HepG2 (cell line): Measurements from ENCODE around the gene CDC37L1. TPM values are rescaled to one million over a fixed set of nuclear protein-coding genes. Genes with fewer than 3 reads are reported as not detected.

Experiments used
- ATAC-seq: fragments of 200-7000 bp; cut with Tn5 transposase; 3 replicates; pipeline ENCODE4 v1.9.1; 2020; ENCODE audit warnings: mild to moderate bottlenecking, moderate library complexity
- BruUV-seq: library from RNA; stranded (reverse); fragments of 400-500 nt; replicated peaks from 2 replicates; lab custom pipeline; 2021; lab: Mats Ljungman, UMichigan
- CTCF ChIA-PET: fragments of 300-600 bp; formaldehyde crosslinking; extraction: SDS; loops from one replicate; lab custom pipeline; 2021; ENCODE audit warnings: low total read pairs, inconsistent platforms, low intra/inter-chr PET ratio; lab: Yijun Ruan, JAX
- POLR2A ChIA-PET: fragments of 350-600 bp; sonication (Branson Sonifier 250); formaldehyde crosslinking; loops from one replicate; lab custom pipeline; 2020; ENCODE audit warnings: antibody characterized with exemption, inconsistent platforms; lab: Yijun Ruan, JAX
- DNase-seq: peaks from one replicate; pipeline ENCODE4 v3.0.0-alpha.2; 2015; ENCODE audit warnings: low spot score
- FAIRE-seq: peaks from 3 replicates; lab custom pipeline; 2011; peaks lifted over from hg19 to GRCh38; lab: Jason Lieb, UNC
- H2AFZ ChIP-seq: one replicate; pipeline ENCODE4 v1.6.1; 2011; ENCODE audit warnings: low read length, inconsistent platforms
- H3K27ac ChIP-seq: fragments of 300-600 bp; 3 replicates; pipeline ENCODE4 v1.8.0; 2011; ENCODE audit warnings: mixed run types, mild to moderate bottlenecking, mixed read lengths, low read length, inconsistent platforms; ENCODE audit not compliant: insufficient read depth; ENCODE audit errors: extremely low read length
- H3K27me3 ChIP-seq, 2 experiments: fragments of 200-600 bp in 1 of 2; 2 replicates in 1 of 2; 3 replicates in 1 of 2; pipeline versions ENCODE4 v1.6.0 to v1.8.0; 2011; ENCODE audit warnings: low read length in 2 of 2, mild to moderate bottlenecking in 2 of 2, moderate library complexity in 2 of 2, inconsistent platforms in 1 of 2; ENCODE audit not compliant: insufficient read depth in 2 of 2, control insufficient read depth in 1 of 2
- H3K36me3 ChIP-seq, 2 experiments: fragments of 200-600 bp in 1 of 2; replicated peaks in 1 of 2; 2 replicates in 1 of 2; 3 replicates in 1 of 2; pipeline versions ENCODE4 v1.5.1 to v1.8.0; 2011; ENCODE audit warnings: low read length in 2 of 2, inconsistent platforms in 1 of 2; ENCODE audit not compliant: insufficient read depth in 2 of 2, control insufficient read depth in 1 of 2
- H3K4me1 ChIP-seq: 2 replicates; pipeline ENCODE4 v1.5.1; 2012; ENCODE audit warnings: low read length, inconsistent platforms; ENCODE audit not compliant: insufficient read depth
- H3K4me2 ChIP-seq: 2 replicates; pipeline ENCODE4 v1.6.0; 2011; ENCODE audit warnings: low read depth, low read length, inconsistent platforms
- H3K4me3 ChIP-seq, 3 experiments: fragments of 200-600 bp in 1 of 3; sonication (generic), shearing (Covaris generic) in 1 of 3; replicated peaks in 1 of 3; 2 replicates each; pipeline ENCODE4 v1.5.1; 2011 to 2016; ENCODE audit warnings: low read length in 3 of 3, inconsistent platforms in 2 of 3, low read depth in 2 of 3, mild to moderate bottlenecking in 2 of 3, control low read depth in 1 of 3, mixed read lengths in 1 of 3; ENCODE audit not compliant: insufficient read depth in 1 of 3
- H3K79me2 ChIP-seq: one replicate; pipeline ENCODE4 v1.6.1; 2011; ENCODE audit warnings: low read length, inconsistent platforms; ENCODE audit not compliant: insufficient read depth
- H3K9ac ChIP-seq: 2 replicates; pipeline ENCODE4 v1.6.0; 2011; ENCODE audit warnings: mild to moderate bottlenecking, low read depth, low read length, inconsistent platforms; ENCODE audit not compliant: insufficient read depth
- H3K9me3 ChIP-seq: 2 replicates; pipeline ENCODE4 v1.5.1; 2012; ENCODE audit warnings: mild to moderate bottlenecking, low read length
- H4K20me1 ChIP-seq: 2 replicates; pipeline ENCODE4 v1.6.0; 2011; ENCODE audit warnings: inconsistent platforms, mild to moderate bottlenecking, low read length, moderate library complexity; ENCODE audit not compliant: insufficient read depth
- CENPT ChIP-seq: sonication (generic); formaldehyde crosslinking; IDR thresholded peaks from 2 replicates; pipeline ENCODE4 v1.8.0; 2022; ENCODE audit warnings: low read depth, mild to moderate bottlenecking, moderate library complexity, missing genetic modification reagents
- HOXA5 ChIP-seq: sonication (generic); formaldehyde crosslinking; IDR thresholded peaks from 2 replicates; pipeline ENCODE4 v1.4.0; 2020; ENCODE audit warnings: missing genetic modification reagents
- KLF12 ChIP-seq: sonication (generic); formaldehyde crosslinking; IDR thresholded peaks from 2 replicates; pipeline ENCODE4 v1.4.0; 2020; ENCODE audit warnings: missing genetic modification reagents, borderline replicate concordance
- MZF1 ChIP-seq: sonication (generic); formaldehyde crosslinking; IDR thresholded peaks from 2 replicates; pipeline ENCODE4 v1.8.1; 2023; ENCODE audit warnings: mild to moderate bottlenecking, missing genetic modification reagents, borderline replicate concordance
- POGZ ChIP-seq: sonication (generic); formaldehyde crosslinking; IDR thresholded peaks from 2 replicates; pipeline ENCODE4 v1.4.0; 2020; ENCODE audit warnings: mild to moderate bottlenecking, missing genetic modification reagents
- PRDM4 ChIP-seq: sonication (generic); formaldehyde crosslinking; IDR thresholded peaks from 2 replicates; pipeline ENCODE4 v1.9.0; 2021; ENCODE audit warnings: missing genetic modification reagents, borderline replicate concordance
- SYNCRIP ChIP-seq: fragments of 200-400 bp; formaldehyde crosslinking; IDR thresholded peaks from 2 replicates; pipeline ENCODE4 v1.6.1; 2018; ENCODE audit warnings: mild to moderate bottlenecking, low read depth, low read length; ENCODE audit not compliant: insufficient read depth
- TERF1 ChIP-seq: sonication (generic); formaldehyde crosslinking; IDR thresholded peaks from 2 replicates; pipeline ENCODE4 v1.8.0; 2022; ENCODE audit warnings: mild to moderate bottlenecking, missing genetic modification reagents, moderate library complexity
- ZBTB8A ChIP-seq: sonication (generic); formaldehyde crosslinking; IDR thresholded peaks from 2 replicates; pipeline ENCODE4 v1.4.0; 2020; ENCODE audit warnings: mild to moderate bottlenecking, low read depth, missing genetic modification reagents, borderline replicate concordance
- ZFYVE20 ChIP-seq: sonication (generic); formaldehyde crosslinking; IDR thresholded peaks from 2 replicates; pipeline ENCODE4 v1.8.0; 2023; ENCODE audit warnings: low read depth, mild to moderate bottlenecking, moderate library complexity, missing genetic modification reagents, borderline replicate concordance
- ZNF160 ChIP-seq: sonication (generic); formaldehyde crosslinking; IDR thresholded peaks from 2 replicates; pipeline ENCODE4 v1.8.0; 2022; ENCODE audit warnings: mild to moderate bottlenecking, inconsistent platforms, missing genetic modification reagents
- ZNF337 ChIP-seq: sonication (generic); formaldehyde crosslinking; IDR thresholded peaks from 2 replicates; pipeline ENCODE4 v1.5.1; 2020; ENCODE audit warnings: missing genetic modification reagents, low read depth, mild to moderate bottlenecking, borderline replicate concordance
- ZNF549 ChIP-seq: sonication (generic); formaldehyde crosslinking; IDR thresholded peaks from 2 replicates; pipeline ENCODE4 v1.5.0; 2020; ENCODE audit warnings: missing genetic modification reagents
- ZNF562 ChIP-seq: sonication (generic); formaldehyde crosslinking; IDR thresholded peaks from 2 replicates; pipeline ENCODE4 v1.8.0; 2022; ENCODE audit warnings: missing genetic modification reagents, borderline replicate concordance
- ZNF567 ChIP-seq: sonication (generic); formaldehyde crosslinking; IDR thresholded peaks from 2 replicates; pipeline ENCODE4 v1.8.1; 2023; ENCODE audit warnings: mild to moderate bottlenecking, missing genetic modification reagents, borderline replicate concordance
- ZNF644 ChIP-seq: IDR thresholded peaks from 2 replicates; pipeline ENCODE4 v1.6.1; 2016; ENCODE audit warnings: low read depth
- ZNF737 ChIP-seq: sonication (generic); formaldehyde crosslinking; IDR thresholded peaks from 2 replicates; pipeline ENCODE4 v1.5.0; 2020; ENCODE audit warnings: missing genetic modification reagents, mild to moderate bottlenecking, borderline replicate concordance
- WGBS: methylation state at CpG from one replicate; pipeline ENCODE4 v1.1.6; 2017; ENCODE audit warnings: low lambda C conversion rate; 5-methylcytosine and 5-hydroxymethylcytosine counted together
- in situ Hi-C: cut with HindIII; loops from 2 replicates; pipeline ENCODE4 v1.10.0; 2017; ENCODE audit warnings: low pct_unique_long_range_greater_than_20kb; ENCODE audit not compliant: extremely low pct_ligation_motif_present
- intact Hi-C: fragments of 100-400 bp; cut with micrococcal nuclease; formaldehyde crosslinking; loops from one replicate; pipeline ENCODE4 v1.10.0; 2022; ENCODE audit not compliant: unreplicated experiment
- polyA plus RNA-seq, 8 experiments: library from polyadenylated mRNA; depleted of rRNA in 3 of 8; stranded (reverse) in 7 of 8; unstranded in 1 of 8; fragments of >200 nt; fragmentation: Illumina TruSeq in 4 of 8; extraction: Trizol in 4 of 8; gene quantifications; 2 replicates each; pipeline versions ENCODE4 v1.2.1 to v1.2.3, GENCODE V29; 2011 to 2016; ENCODE audit warnings: low read depth in 4 of 8, missing spikeins in 1 of 8, mixed read lengths in 1 of 8; ENCODE audit not compliant: insufficient read depth in 1 of 8
- total RNA-seq, 5 experiments: library from RNA; depleted of rRNA; stranded (reverse); fragments of >200 nt; fragmentation: Illumina TruSeq; extraction: Trizol; gene quantifications; 2 replicates each; pipeline ENCODE4 v1.2.3, GENCODE V29; 2016; ENCODE audit warnings: low read depth in 1 of 5

The CDC37L1 gene
- total and polyA plus RNA-seq, 2 of the 13 experiments (the other 11 are each of a cell fraction or from before 2014, with no cell fraction given): 5.5 to 17.0 TPM

GRCh38 chr9:4668604-4669003 is 10.8 kb upstream of the CDC37L1 start:
- 70% methylated on average over 2 of the region's 2 CpGs for WGBS
- DNase-seq (no peak), ATAC-seq (no peak), FAIRE-seq (no peak)
- Histone ChIP-seq H3K9me3 (no peaks in the 10 kb centered on the region), H3K9ac (no peak overlapping the region), H3K4me2 (no peak overlapping the region), H3K4me3 (no peak overlapping the region), H3K79me2 (peaks cover 11% of the 10 kb centered on the region), H2AFZ (no peak overlapping the region), H4K20me1 (no peaks in the 10 kb centered on the region), H3K4me1 (peaks cover 28% of the 10 kb centered on the region), H3K27ac (no peak overlapping the region), H3K27me3 (no peaks in the 10 kb centered on the region), H3K36me3 (no peaks in the 10 kb centered on the region)
- ChIA-PET POLR2A (no interaction called here), CTCF (no interaction called here)
- no peak for TF ChIP-seq ZBTB8A (CRISPR knock-in tag)
- TF ChIP-seq TERF1 (CRISPR knock-in tag): no peak
- TF ChIP-seq SYNCRIP: no peak
- no peak for TF ChIP-seq PRDM4 (CRISPR knock-in tag)
- no peak for TF ChIP-seq POGZ (CRISPR knock-in tag)
- TF ChIP-seq ZNF549 (CRISPR knock-in tag): no peak
- no peak for TF ChIP-seq CENPT (CRISPR knock-in tag)
- no peak for TF ChIP-seq MZF1 (CRISPR knock-in tag)
- TF ChIP-seq ZNF562 (CRISPR knock-in tag): no peak
- no peak for TF ChIP-seq ZNF337 (CRISPR knock-in tag)
- no peak for TF ChIP-seq KLF12
- TF ChIP-seq ZFYVE20 (CRISPR knock-in tag): no peak
- TF ChIP-seq ZNF644: no peak
- no peak for TF ChIP-seq ZNF160 (CRISPR knock-in tag)
- no peak for TF ChIP-seq HOXA5 (CRISPR knock-in tag)
- TF ChIP-seq ZNF567 (CRISPR knock-in tag): no peak
- TF ChIP-seq ZNF737 (CRISPR knock-in tag): no peak
- no TSS peak for BruUV-seq
- in situ Hi-C loops (loop anchor here (5.0 kb wide), 1 partner anchor 64 kb away; no protein-coding TSS in a partner anchor), intact Hi-C loops (no loop called here)
